Activated CD8-positive, alpha-beta memory T cell treated with anti-CD3 and anti-CD28 coated beads, Interleukin-2, amount 50 U/mL, for 4 hours (primary cell): Measurements from ENCODE around the gene FGF9.

Experiments
- DNase-seq: peaks from one replicate; pipeline ENCODE4 v3.0.0-alpha.2; 2020

FGF9 gene

DNA sequence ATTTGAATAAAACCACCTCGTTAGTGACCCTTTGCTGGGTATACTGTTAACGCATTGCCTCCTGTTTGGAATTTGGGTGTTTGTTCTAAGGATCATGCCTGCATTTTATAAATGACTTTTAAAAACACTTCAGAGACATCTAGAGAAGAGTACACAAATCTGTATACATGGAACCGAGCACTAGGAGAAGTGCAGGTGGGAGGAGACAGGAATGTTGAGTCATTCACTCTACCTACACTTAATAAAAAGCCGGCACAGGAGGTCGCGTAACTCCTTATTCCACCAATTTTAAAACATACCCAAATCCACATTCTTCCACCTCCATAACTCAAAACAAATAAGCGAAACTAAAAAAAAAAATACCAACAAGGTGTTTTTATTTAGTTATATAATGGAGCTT, 48.6 kb downstream of the FGF9 start:
- DNase-seq: no peak

DNA sequence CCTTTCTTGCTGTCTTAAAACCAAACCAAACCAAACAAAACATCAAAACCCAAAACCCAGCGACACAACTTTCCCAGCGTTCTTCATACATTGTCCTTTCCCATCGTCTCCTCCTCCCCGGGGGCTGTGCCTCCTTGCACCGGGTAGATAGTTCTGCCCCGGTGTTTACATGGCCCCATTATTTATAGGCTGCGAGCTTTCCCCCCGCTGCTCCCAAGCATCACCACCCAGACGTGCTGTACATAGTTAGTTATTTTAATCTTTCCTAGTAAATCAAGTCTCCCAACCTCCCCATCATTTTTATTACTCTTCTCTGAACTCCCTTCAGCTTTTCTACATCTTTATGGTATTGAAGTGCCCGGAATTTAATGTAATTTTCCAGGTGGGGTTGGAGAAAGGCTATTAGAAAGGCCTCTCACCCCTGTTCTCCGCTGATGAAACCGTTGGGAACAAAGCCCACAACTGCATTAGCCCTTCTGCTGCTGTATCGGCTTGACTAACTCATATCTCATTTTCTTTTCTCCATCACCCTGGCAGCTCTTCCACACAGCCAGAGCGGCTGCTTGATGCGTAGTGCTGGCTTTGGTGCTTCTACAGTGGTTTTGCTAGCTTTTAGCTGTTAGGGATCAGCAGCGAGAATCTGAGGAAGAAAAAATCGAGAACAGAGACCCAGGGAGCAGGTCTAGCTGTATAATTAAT, 53.1 kb downstream of the FGF9 start:
- no peak for DNase-seq

DNA sequence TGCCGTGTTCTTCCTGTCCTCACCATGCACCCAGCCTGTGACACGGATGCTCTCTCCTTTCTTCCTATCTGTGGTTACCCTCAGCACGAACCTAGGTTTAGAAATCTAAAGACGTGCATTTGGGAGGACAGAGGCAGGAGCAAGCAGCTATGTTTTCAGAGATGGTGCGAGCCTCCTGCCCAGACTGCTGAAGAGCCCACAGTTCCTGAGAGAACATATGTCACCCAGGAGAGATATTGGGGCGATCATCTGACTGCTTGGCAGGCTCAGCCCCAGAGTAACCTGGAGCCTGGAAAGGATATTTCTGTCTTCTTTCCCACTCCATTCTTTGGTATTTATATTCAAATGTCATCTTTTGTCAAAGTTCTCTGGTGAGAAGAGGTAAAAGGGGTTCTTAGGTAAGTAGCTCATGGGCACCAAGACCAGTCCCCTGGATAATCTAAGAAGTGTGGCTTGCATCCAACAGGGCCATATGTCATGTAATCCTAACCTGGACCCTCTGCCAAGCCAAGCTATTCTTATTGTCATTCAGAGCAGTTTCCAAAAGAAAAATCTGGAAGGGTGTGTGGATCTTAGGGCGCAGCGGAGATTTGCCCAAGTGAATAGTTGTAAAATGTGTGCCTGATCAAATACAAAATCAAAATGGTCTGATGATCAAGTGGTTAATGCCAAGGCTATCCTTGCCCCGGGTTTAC, 59.5 kb downstream of the FGF9 start:
- DNase-seq: no peak

DNA sequence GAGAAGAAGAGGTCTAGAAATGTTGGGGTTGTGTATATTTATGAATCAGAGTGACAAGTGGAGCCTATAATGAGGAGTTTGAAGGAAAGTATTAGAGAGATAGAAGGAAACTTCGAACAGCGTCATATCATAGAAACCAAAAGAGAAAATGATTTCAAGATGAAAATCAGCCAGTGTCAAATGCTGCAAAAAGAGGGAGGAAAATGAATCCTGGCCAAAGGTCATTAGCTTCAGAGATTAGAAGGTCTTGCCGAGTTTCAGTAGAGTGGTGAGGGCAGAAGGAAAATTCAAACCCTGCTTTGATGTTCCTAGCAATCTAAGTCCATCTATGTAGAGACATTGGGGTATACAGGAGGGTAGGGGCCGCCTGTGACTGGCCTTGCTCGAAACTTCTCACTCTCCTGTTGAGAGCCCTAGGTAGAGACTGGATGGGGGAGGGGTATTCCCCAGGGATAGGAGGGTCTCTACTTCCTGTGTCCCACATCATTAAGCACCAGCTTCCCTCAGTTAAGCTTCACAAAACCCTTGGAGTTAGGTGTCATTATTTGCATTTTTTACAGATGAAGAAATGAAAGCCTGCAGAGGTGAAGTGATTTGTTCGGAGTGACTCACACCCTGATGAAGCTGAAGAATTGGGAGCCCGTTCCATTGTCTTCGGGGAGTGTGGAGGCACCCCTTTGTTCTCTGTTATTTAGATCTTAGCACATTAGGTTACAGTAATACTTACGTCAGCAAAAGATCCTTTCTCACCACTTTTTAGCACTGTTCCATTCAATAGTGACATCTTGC, 62.8 kb downstream of the FGF9 start:
- no peak for DNase-seq

DNA sequence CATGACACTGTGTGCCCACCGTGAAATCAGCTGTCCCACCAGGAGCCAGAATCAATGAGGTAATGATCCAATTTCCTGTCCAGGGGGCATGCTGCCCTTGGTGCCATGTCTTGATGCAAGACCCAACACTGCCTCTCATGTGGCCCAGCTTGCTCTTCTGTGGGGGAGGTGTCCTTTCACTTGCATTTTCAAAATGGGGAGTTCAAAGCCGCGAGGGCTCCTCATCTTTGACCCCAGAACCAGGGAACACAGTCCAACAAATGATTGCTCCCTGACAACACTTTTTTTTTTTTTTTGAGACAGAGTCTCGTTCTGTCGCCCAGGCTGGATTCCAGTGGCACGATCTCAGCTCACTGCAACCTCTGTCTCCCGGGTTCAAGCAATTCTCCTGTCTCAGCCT, 64.1 kb downstream of the FGF9 start:
- DNase-seq: no peak

DNA sequence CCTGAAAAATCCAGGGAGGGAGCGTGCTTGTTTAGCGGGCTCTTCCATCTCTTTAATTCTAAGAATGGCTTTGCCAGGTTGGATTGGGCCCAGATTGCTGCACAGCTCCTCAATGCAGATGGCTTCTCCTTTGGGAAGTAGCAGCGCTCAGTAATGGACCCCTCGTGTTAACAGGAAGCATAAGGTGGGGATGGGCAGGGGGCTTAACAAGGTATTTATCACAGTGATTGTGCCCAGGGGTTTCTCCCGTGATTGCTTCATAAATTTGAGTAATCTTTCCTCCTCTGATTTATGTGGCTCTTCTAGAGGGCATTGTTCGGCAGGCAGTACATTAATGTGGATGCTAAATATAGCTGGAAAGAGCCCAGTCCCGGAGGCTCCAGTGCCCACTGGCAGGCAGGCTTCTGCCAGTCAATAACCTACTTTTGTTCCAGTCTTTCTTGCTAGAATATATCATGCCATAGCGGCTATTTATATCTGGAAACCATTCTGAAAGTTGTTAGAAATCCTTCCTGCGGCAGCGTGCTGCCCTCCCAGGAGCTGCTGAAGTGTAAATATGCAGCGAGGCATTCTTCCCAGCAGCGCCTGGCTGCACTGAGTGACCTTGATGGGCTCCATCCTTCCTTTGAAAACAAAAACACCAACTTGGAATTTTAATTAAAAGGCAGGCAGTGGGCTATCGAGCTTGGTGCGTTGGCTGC, 65.0 kb downstream of the FGF9 start:
- no peak for DNase-seq

DNA sequence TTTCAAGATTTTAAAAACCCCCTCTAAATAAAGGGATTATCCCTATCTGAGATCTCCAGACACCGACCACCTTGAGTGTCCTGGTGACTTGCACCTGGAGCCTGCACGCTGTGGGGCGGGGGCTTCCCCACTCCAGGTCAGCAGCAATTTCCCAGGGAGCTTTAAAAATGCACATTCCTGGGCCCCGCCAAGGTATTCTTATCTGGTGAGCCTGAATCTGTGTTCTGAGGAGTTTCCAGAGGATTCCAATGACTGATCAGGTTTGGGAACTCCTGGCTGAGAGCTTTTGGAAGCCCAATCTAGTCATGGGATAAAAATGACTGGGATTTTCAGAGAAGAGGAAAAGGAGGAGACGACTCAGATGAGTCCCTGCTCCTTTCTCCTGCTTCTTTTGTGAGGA, 66.1 kb downstream of the FGF9 start:
- no peak for DNase-seq

DNA sequence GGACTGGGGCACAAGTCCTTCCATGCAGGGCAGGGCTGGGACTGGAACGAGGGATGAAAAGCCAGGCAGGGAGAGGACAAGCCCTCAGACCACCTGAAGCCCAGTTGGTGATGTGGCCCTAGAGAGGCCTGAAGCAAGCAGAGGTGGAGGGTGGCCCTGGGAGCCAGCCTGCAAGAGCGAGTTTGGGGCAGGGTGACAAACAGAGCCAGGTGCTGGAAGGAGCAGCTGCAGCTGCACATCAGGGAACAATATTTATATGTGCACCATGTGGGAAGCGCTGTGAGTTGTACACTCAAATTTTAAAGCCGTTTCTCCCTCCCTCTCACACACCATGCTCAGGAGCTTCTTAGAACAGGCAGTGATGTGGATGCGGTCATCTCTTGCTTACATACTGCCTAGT, 67.8 kb downstream of the FGF9 start:
- DNase-seq: no peak

DNA sequence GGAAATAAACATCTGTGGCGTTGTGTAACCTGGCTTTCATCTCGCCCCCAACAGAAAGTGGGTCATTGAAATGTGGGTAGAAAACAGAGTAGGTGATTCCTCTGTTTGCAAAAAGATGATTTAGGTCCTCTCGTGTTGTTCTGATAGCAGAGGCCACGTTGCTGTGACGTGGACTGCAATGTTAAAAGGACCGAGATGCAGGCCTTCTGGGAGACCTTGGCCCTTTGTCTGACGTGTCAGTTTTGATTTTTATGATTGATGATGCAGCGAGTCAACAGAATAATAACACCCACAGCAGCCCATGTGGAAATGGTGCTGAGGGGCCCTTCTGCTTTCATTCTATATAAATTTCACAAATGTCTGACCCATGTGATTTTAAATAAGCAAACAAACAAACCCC, 68.9 kb downstream of the FGF9 start:
- DNase-seq: no peak

DNA sequence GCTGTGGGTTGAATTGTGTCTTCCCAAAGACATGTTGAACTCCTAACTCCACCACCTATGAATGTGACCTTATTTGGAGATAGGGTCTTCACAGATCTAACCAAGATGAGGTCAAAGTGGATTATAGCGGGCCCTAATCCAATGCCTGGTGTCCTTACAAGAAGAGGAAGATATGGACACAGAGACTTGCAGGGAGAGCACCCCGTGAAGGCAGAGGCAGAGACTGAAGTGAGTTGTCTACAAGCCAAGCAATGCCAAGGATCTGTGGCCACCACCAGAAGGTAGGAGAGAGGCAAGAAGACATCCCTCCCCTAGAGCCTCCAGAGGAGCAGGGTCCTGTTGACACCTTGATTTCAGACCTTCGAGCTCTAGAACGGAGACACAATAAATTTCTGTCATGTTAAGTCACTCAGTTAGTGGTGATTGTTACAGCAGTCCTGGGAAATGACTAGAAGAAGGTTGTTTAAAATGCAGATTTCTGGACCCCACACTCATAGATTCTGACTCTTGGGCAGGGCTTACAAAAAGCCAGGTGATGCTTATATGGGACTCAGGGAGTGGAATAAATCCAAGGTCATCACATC, 70.6 kb downstream of the FGF9 start:
- DNase-seq: no peak

DNA sequence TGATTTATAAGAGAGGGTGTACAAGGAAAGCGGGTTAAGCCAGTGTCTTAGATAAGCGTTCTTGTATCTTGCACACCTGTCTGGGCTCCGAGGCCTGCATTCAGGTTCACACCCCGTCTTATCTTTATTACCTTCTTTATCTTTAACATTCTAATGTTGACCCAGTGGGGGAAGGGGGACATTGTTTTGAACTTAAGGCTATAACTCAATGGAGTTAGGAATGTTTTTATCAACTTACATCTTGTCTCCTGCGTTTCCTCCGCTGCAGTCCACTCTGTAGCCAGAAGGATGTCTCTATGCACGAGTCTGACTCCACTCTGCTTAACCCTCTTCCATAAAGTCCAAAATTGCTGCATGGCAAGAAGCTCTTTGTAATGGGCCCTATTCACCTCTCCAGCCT, 71.2 kb downstream of the FGF9 start:
- no peak for DNase-seq

DNA sequence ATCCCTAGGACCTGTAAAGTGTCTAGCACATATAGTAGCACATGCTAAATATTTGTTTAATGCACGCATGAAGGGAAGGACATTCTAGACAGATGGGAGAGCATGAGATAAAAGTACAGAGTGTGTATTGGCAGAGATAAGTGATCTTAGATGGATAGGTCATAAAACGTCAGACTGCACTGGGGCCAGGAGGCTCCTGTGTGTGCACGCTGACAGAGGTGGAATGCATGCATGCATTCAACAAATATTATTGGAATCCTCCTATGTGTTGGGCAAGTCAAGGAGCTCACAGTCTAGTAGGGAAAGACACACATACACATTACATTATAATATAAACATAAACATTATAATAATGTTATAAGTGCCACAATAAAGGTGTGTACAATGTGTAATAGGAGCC, 73.3 kb downstream of the FGF9 start:
- no peak for DNase-seq

DNA sequence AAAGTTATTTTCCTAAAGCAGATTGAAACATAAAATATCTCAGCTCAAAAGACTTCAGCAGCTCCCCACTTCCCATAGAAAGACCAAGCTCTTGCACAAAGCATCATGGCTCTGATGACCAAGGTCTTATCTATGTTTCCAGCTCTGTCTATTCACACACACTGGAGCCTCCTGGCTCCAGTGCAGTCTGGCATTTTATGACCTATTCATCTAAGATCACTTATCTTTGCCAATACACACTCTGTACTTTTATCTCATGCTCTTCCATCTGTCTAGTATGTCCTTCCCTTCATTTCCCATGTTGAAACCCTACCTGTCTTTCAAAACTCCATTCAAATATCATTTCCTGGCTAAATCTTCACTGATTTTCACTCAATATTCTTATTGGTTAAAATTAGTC, 74.4 kb downstream of the FGF9 start:
- DNase-seq: no peak

DNA sequence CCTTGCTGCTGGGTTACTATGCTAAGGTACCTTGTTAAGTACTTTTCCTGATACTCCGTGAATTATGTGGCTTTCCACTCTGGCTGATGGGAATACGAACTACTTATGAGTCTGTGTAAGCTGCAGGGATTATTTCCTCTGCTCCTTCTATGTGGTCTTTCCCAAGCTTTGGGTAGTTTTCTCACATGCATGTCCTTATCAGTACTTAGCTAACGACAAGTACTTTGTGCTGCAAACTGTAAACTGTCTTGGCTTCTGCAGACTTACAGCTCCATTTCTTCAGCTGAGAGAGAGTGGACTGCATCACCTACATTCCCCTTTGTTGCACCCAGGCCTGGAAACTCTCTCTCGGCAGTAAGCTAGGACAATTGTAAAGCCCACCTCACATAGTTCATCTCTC, 76.6 kb downstream of the FGF9 start:
- DNase-seq: no peak

DNA sequence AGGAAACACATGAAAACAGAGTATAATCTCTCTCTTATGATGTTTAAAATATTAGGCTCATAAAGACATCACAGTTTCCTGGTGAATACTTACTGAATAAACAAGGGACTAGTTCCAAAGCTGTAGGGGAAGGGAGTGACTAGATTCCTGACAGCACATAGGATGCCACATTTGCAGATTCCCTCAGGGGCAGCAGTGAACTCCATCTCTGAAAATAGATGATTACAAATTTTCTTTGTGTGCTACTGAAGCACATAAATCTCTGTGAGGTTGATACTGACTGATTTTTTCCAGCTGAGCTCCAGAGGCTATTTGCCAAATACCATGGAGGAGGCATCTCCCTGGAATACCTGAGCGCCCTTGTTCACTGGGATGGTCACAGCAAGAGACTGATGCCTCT, 77.3 kb downstream of the FGF9 start:
- no peak for DNase-seq

DNA sequence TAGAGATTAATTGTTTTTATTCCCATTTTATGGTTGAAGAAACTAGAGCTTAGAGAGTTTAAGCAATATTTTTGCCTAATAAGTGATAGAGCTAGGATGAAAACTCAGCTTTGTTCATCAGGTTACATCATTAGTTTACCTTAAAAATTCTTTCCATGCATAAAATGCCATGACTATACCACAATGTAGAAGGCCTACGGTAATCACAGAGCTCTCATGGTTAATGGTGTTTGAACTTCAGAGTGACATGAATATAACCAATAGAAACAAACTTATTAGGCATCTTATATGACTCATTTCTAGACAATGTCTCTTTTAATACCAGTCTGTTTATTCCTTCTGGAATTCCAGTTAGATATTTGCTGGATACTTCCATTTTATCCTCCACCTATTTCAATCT, 78.5 kb downstream of the FGF9 start:
- no peak for DNase-seq

DNA sequence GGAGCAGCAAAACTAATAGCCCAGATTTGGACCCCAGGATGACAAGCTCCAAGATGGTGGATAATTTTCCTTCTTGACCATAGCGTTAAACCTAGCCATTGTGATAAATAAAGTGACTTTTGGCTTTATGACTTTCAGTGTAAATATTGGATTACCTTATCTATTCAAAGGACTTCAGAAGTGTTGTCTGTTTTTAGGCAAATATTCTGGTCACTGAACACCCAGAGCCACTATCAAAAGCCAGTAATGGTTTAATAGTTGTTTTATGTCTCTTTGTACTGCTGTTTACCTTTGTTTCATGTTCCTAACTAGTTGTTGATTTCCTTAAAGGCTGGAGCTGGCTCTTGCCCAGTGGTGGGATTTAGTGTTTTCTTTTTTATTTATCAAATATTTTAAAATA, 81.6 kb downstream of the FGF9 start:
- DNase-seq: no peak

DNA sequence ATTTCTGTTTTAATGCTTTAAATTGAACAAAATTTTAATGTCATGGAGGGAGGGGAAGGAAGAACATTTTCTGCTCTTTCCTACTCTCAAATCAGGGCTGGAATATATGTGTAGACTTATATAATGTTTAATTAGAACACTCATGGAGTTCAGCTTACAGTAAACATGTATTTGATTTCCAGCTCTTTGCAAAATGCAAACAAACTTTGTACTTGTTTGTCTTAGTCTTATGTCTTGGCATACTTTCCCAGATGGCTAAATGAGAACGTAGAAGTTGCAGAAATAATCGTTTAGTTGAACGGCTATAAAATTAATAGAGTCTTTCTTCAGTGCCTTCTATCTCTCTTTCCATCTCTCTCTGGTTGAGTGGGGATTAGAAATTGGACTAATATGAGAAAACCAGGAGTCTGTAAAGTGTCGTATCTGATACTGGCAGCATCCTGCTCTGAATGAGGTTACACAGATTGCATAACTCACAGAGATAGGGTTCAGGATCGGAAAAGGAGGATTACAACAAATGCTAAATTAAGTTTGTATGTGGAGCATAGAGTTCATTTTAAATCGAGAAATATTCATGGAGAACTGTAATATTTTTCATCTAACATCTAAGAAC, 82.3 kb downstream of the FGF9 start:
- no peak for DNase-seq
